Measurements from ENCODE around the gene ZNF687. TPM values are rescaled to one million over a fixed set of nuclear protein-coding genes. Genes with fewer than 3 reads are reported as not detected.

ZNF687 gene
- total RNA-seq, 1 experiment from 2014 or later = 56.8 TPM

DNA sequence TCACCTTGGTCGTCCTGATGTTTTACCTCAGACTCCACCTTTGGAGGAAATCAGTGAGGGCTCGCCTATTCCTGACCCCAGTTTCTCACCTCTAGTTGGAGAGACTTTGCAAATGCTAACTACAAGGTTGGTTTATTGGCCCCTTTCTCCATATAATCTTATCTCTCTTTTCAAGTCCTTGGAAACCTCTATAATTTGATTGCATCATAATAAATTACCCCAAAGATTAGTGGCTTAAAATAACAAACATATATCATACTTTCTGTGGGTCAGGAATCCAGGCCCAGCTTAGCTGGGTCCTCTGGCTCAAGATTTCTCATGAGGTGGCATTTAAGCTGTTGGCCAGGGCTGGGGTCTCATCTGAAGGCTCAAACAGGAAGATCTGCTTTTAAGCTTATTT, 39.7 kb upstream of the ZNF687 start:
- peaks cover 89% of the 10 kb centered on the region for H3K36me3 Mint-ChIP-seq
- H3K9me3 Mint-ChIP-seq = no peaks in the 10 kb centered on the region
- no peak for ATAC-seq
- DNase-seq (ENCODE audit: low spot score) = no peak
- no peak overlapping the region for H3K27ac Mint-ChIP-seq
- no peaks in the 10 kb centered on the region for H3K27me3 Mint-ChIP-seq (ENCODE audit: low read depth)
- no peak for TF ChIP-seq PRRX2 (CRISPR knock-in tag; IDR thresholded peaks at IDR 0.05)
- TF ChIP-seq, protein P1, sequence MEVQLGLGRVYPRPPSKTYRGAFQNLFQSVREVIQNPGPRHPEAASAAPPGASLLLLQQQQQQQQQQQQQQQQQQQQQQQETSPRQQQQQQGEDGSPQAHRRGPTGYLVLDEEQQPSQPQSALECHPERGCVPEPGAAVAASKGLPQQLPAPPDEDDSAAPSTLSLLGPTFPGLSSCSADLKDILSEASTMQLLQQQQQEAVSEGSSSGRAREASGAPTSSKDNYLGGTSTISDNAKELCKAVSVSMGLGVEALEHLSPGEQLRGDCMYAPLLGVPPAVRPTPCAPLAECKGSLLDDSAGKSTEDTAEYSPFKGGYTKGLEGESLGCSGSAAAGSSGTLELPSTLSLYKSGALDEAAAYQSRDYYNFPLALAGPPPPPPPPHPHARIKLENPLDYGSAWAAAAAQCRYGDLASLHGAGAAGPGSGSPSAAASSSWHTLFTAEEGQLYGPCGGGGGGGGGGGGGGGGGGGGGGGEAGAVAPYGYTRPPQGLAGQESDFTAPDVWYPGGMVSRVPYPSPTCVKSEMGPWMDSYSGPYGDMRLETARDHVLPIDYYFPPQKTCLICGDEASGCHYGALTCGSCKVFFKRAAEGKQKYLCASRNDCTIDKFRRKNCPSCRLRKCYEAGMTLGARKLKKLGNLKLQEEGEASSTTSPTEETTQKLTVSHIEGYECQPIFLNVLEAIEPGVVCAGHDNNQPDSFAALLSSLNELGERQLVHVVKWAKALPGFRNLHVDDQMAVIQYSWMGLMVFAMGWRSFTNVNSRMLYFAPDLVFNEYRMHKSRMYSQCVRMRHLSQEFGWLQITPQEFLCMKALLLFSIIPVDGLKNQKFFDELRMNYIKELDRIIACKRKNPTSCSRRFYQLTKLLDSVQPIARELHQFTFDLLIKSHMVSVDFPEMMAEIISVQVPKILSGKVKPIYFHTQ (CRISPR knock-in tag; IDR thresholded peaks at IDR 0.05) = no peak
- no peak for TF ChIP-seq GTF2I (CRISPR knock-in tag; conservative IDR thresholded peaks at IDR 0.05)
- TF ChIP-seq TCF7 (CRISPR knock-in tag; IDR thresholded peaks at IDR 0.05; ENCODE audit: low read depth) = no peak
- TF ChIP-seq SMAD4 (CRISPR knock-in tag; IDR thresholded peaks at IDR 0.05) = no peak
- no peak for TF ChIP-seq ZNF416 (CRISPR knock-in tag; IDR thresholded peaks at IDR 0.05)
- H3K4me1 Mint-ChIP-seq = no peaks in the 10 kb centered on the region
- POLR2A ChIA-PET = no interaction called here
- CTCF ChIA-PET = interaction anchor here (1.2 kb wide), 1 partner anchor 10 kb away, joined by 8 read pairs; no protein-coding TSS in a partner anchor
- no peak overlapping the region for H3K4me3 Mint-ChIP-seq

GRCh38 chr1:151243683-151244216, 38.3 kb upstream of the ZNF687 start:
- no peak overlapping the region for H3K4me3 Mint-ChIP-seq
- no peak for TF ChIP-seq STAT6 (CRISPR knock-in tag; conservative IDR thresholded peaks at IDR 0.05; ENCODE audit: low read depth)
- no peak for TF ChIP-seq TEAD1 (CRISPR knock-in tag; IDR thresholded peaks at IDR 0.05)
- TF ChIP-seq ZNF425 (CRISPR knock-in tag; conservative IDR thresholded peaks at IDR 0.05) = no peak
- no peak for TF ChIP-seq ZNF317 (CRISPR knock-in tag; IDR thresholded peaks at IDR 0.05; ENCODE audit: borderline replicate concordance, low read depth)
- no peak for TF ChIP-seq JAZF1 (CRISPR knock-in tag; IDR thresholded peaks at IDR 0.05)
- TF ChIP-seq ESRRA (CRISPR knock-in tag; IDR thresholded peaks at IDR 0.05; ENCODE audit: borderline replicate concordance) = no peak
- TF ChIP-seq, protein P2, sequence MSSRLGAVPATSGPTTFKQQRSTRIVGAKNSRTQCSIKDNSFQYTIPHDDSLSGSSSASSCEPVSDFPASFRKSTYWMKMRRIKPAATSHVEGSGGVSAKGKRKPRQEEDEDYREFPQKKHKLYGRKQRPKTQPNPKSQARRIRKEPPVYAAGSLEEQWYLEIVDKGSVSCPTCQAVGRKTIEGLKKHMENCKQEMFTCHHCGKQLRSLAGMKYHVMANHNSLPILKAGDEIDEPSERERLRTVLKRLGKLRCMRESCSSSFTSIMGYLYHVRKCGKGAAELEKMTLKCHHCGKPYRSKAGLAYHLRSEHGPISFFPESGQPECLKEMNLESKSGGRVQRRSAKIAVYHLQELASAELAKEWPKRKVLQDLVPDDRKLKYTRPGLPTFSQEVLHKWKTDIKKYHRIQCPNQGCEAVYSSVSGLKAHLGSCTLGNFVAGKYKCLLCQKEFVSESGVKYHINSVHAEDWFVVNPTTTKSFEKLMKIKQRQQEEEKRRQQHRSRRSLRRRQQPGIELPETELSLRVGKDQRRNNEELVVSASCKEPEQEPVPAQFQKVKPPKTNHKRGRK (CRISPR knock-in tag; IDR thresholded peaks at IDR 0.05; ENCODE audit: borderline replicate concordance) = no peak
- no peak for TF ChIP-seq ARID4B (CRISPR knock-in tag; IDR thresholded peaks at IDR 0.05; ENCODE audit: borderline replicate concordance)
- TF ChIP-seq E2F1 (CRISPR knock-in tag; IDR thresholded peaks at IDR 0.05) = no peak
- TF ChIP-seq, protein P3, sequence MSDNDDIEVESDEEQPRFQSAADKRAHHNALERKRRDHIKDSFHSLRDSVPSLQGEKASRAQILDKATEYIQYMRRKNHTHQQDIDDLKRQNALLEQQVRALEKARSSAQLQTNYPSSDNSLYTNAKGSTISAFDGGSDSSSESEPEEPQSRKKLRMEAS (CRISPR knock-in tag; IDR thresholded peaks at IDR 0.05) = no peak
- TF ChIP-seq ATF2 (CRISPR knock-in tag; IDR thresholded peaks at IDR 0.05; ENCODE audit: borderline replicate concordance, low read depth) = no peak

More at GRCh38 chr1:151243683-151244216, 38.3 kb upstream of the ZNF687 start:
- no peak overlapping the region for H3K27ac Mint-ChIP-seq
- POLR2A ChIA-PET = interaction anchor here (0.5 kb wide), 1 partner anchor 20 kb away, joined by 3 read pairs; no protein-coding TSS in a partner anchor
- H3K9me3 Mint-ChIP-seq = no peaks in the 10 kb centered on the region
- H3K27me3 Mint-ChIP-seq (ENCODE audit: low read depth) = no peaks in the 10 kb centered on the region
- CTCF ChIA-PET = no interaction called here
- DNase-seq (ENCODE audit: low spot score) (no peak), ATAC-seq (no peak)
- H3K36me3 Mint-ChIP-seq = peaks cover 89% of the 10 kb centered on the region
- no peaks in the 10 kb centered on the region for H3K4me1 Mint-ChIP-seq
